Measurements from ENCODE around the gene RHOV. TPM values are rescaled to one million over a fixed set of nuclear protein-coding genes. Genes with fewer than 3 reads are reported as not detected.

Gene RHOV
- total RNA-seq, 1 donor from 2014 or later = not detected

- Histone ChIP-seq H3K4me3 (no peak overlapping the region), H3K9me3 (replicated peaks) (no peaks in the 10 kb centered on the region), H3K4me1 (peaks cover 3% of the 10 kb centered on the region), H3K36me3 (no peaks in the 10 kb centered on the region), H3K27me3 (ENCODE audit: low read depth) (peaks cover 5% of the 10 kb centered on the region), H3K27ac (replicated peaks) (no peak overlapping the region)
- intact Hi-C loops (cut with micrococcal nuclease) = no loop called here
- no peak for DNase-seq
- no peak for TF ChIP-seq CTCF (IDR thresholded peaks at IDR 0.05; ENCODE audit: borderline replicate concordance)
Observed at GRCh38 chr15:40825661-40826422, 48.2 kb downstream of the RHOV start.

GRCh38 chr15:40823572-40824343, 50.3 kb downstream of the RHOV start:
- Histone ChIP-seq H3K27ac (replicated peaks) (no peak overlapping the region), H3K4me3 (no peak overlapping the region), H3K27me3 (ENCODE audit: low read depth) (no peaks in the 10 kb centered on the region), H3K36me3 (no peaks in the 10 kb centered on the region), H3K4me1 (peaks cover 3% of the 10 kb centered on the region), H3K9me3 (replicated peaks) (no peaks in the 10 kb centered on the region)
- no peak for TF ChIP-seq CTCF (IDR thresholded peaks at IDR 0.05; ENCODE audit: borderline replicate concordance)
- intact Hi-C loops (cut with micrococcal nuclease) = no loop called here
- DNase-seq = no peak

Other genes with a start within 250 kb of the RHOV start
- gene RAD51, start 179.1 kb downstream of the RHOV start, total RNA-seq = 0.88 TPM
- 20.3 TPM for gene RMDN3, start 119.0 kb downstream of the RHOV start, total RNA-seq
- gene GCHFR, start 110.2 kb downstream of the RHOV start, total RNA-seq = 7.1 TPM
- gene C15orf62, start 104.3 kb downstream of the RHOV start, total RNA-seq = 0.30 TPM
- 24.7 TPM for gene ZFYVE19, start 67.1 kb downstream of the RHOV start, total RNA-seq
- gene DNAJC17, start 66.8 kb downstream of the RHOV start, total RNA-seq = 16.0 TPM
- not detected for gene PPP1R14D, start 45.5 kb downstream of the RHOV start, total RNA-seq
- gene SPINT1, start 30.2 kb downstream of the RHOV start, total RNA-seq = 0.55 TPM
- gene VPS18, start 20.2 kb upstream of the RHOV start, total RNA-seq = 21.3 TPM
- gene DLL4, start 55.1 kb upstream of the RHOV start, total RNA-seq = 11.1 TPM
- gene CHAC1, start 79.2 kb upstream of the RHOV start, total RNA-seq = 1.3 TPM
- 8.6 TPM for gene INO80, start 242.0 kb upstream of the RHOV start, total RNA-seq